IMR-90 (cell line): ENCODE data around the gene SCRN2.

Source experiments
- CEBPB ChIP-seq: IDR thresholded peaks from 2 replicates; pipeline ENCODE4 v1.6.1; 2012; ENCODE audit warnings: low read depth, low read length, improper control_type of control experiment
- CHD1 ChIP-seq: IDR thresholded peaks from 2 replicates; pipeline ENCODE4 v1.6.1; 2012; ENCODE audit warnings: low read depth, low read length, improper control_type of control experiment
- CTCF ChIP-seq: conservative IDR thresholded peaks from 2 replicates; pipeline ENCODE4 v1.5.1; 2012; ENCODE audit warnings: mild to moderate bottlenecking, low read depth, low read length, improper control_type of control experiment
- FOS ChIP-seq: fragments of 150-350 bp; IDR thresholded peaks from 2 replicates; pipeline ENCODE4 v1.6.1; 2016; ENCODE audit warnings: low read depth, low read length
- MAFK ChIP-seq: IDR thresholded peaks from 2 replicates; pipeline ENCODE4 v1.6.1; 2012; ENCODE audit warnings: low read depth, low read length, improper control_type of control experiment
- MAZ ChIP-seq: IDR thresholded peaks from 2 replicates; pipeline ENCODE4 v1.6.1; 2012; ENCODE audit warnings: low read depth, mild to moderate bottlenecking, low read length, improper control_type of control experiment, moderate library complexity, borderline replicate concordance
- MXI1 ChIP-seq: IDR thresholded peaks from 2 replicates; pipeline ENCODE4 v1.6.1; 2012; ENCODE audit warnings: low read depth, mild to moderate bottlenecking, low read length, moderate library complexity, borderline replicate concordance
- POLR2A ChIP-seq: IDR thresholded peaks from 2 replicates; pipeline ENCODE4 v1.6.1; 2012; ENCODE audit warnings: mild to moderate bottlenecking, low read depth, low read length
- RAD21 ChIP-seq: IDR thresholded peaks from 2 replicates; pipeline ENCODE4 v1.6.1; 2012; ENCODE audit warnings: low read length, improper control_type of control experiment
- RCOR1 ChIP-seq: IDR thresholded peaks from 2 replicates; pipeline ENCODE4 v1.6.1; 2012; ENCODE audit warnings: mild to moderate bottlenecking, low read length, improper control_type of control experiment; ENCODE audit not compliant: insufficient replicate concordance
- RFX5 ChIP-seq: IDR thresholded peaks from 2 replicates; pipeline ENCODE4 v1.8.0; 2012; ENCODE audit warnings: low read depth, mild to moderate bottlenecking, low read length, moderate library complexity

GRCh38 chr17:47810901-47811635, 30.0 kb downstream of the SCRN2 start:
- TF ChIP-seq POLR2A (no peak), CTCF (no peak), CHD1 (no peak), MAZ (no peak), CEBPB (no peak), FOS (no peak), MXI1 (no peak), RFX5 (no peak), RAD21 (no peak), RCOR1 (no peak), MAFK (no peak)
